H1 (cell line): ENCODE measurements around the gene MRPS27. TPM values are rescaled to one million over a fixed set of nuclear protein-coding genes. Genes with fewer than 3 reads are reported as not detected.

Source experiments
- CTCF ChIA-PET: fragments of 300-600 bp; sonication (Branson Sonifier 250); formaldehyde crosslinking; loops from one replicate; lab custom pipeline; 2021; ENCODE audit not compliant: partially characterized antibody; lab: Charles Lee
- POLR2A ChIA-PET: fragments of 300-600 bp; sonication (Branson Sonifier 250); formaldehyde crosslinking; loops from one replicate; lab custom pipeline; 2021; ENCODE audit warnings: inconsistent platforms; ENCODE audit not compliant: partially characterized antibody; lab: Charles Lee
- DNase-seq, 2 experiments: peaks; one replicate each; pipeline versions ENCODE4 v3.0.0 to v3.0.0-alpha.2; 2010 to 2022; ENCODE audit warnings: low spot score in 2 of 2, low read depth in 1 of 2, mixed read lengths in 1 of 2
- FAIRE-seq: peaks from 2 replicates; lab custom pipeline; 2011; peaks lifted over from hg19 to GRCh38; lab: Jason Lieb, UNC
- H2AFZ ChIP-seq: 2 replicates; pipeline ENCODE4 v1.8.1; 2012; ENCODE audit warnings: low read length, inconsistent platforms
- H2AK5ac ChIP-seq: 2 replicates; pipeline ENCODE4 v1.6.1; 2013; ENCODE audit warnings: low read depth, low read length
- H2BK120ac ChIP-seq: replicated peaks from 2 replicates; pipeline ENCODE3; 2013; ENCODE audit warnings: low read depth, low read length, inconsistent platforms
- H2BK12ac ChIP-seq: 2 replicates; pipeline ENCODE4 v1.6.1; 2013; ENCODE audit warnings: low read depth, low read length
- H2BK15ac ChIP-seq: 2 replicates; pipeline ENCODE4 v1.6.1; 2013; ENCODE audit warnings: low read length
- H2BK20ac ChIP-seq: 2 replicates; pipeline ENCODE4 v1.6.1; 2013; ENCODE audit warnings: low read length
- H2BK5ac ChIP-seq: 2 replicates; pipeline ENCODE4 v1.6.1; 2013; ENCODE audit warnings: low read depth, low read length
- H3K14ac ChIP-seq: 2 replicates; pipeline ENCODE4 v1.6.1; 2013; ENCODE audit warnings: inconsistent platforms; ENCODE audit not compliant: insufficient read length
- H3K18ac ChIP-seq: 2 replicates; pipeline ENCODE4 v1.6.1; 2013; ENCODE audit warnings: low read length; ENCODE audit errors: extremely low read depth
- H3K23ac ChIP-seq: 2 replicates; pipeline ENCODE4 v1.6.1; 2013; ENCODE audit warnings: inconsistent platforms; ENCODE audit not compliant: insufficient read length
- H3K23me2 ChIP-seq: 2 replicates; pipeline ENCODE4 v1.6.1; 2013; ENCODE audit warnings: low read depth, low read length
- H3K27ac ChIP-seq: 2 replicates; pipeline ENCODE4 v1.6.1; 2011; ENCODE audit warnings: low read depth, low read length, inconsistent platforms
- H3K27me3 ChIP-seq, 4 experiments: replicated peaks in 1 of 4; 1 replicate in 1 of 4; 2 replicates in 3 of 4; pipeline versions ENCODE4 v1.6.1 to v1.8.1; 2011 to 2013; ENCODE audit warnings: low read length in 3 of 4, mild to moderate bottlenecking in 3 of 4, inconsistent platforms in 2 of 4, mixed read lengths in 2 of 4, moderate library complexity in 1 of 4; ENCODE audit not compliant: control insufficient read depth in 3 of 4, insufficient read depth in 3 of 4; ENCODE audit errors: extremely low read depth in 1 of 4
- H3K36me3 ChIP-seq, 4 experiments: 2 replicates each; pipeline versions ENCODE4 v1.6.1 to v1.8.1; 2011 to 2013; ENCODE audit warnings: mild to moderate bottlenecking in 4 of 4, low read length in 3 of 4, moderate library complexity in 2 of 4, control low read depth in 1 of 4, inconsistent platforms in 1 of 4; ENCODE audit not compliant: insufficient read depth in 4 of 4, control insufficient read depth in 2 of 4
- H3K4ac ChIP-seq: replicated peaks from 2 replicates; pipeline ENCODE3; 2013; ENCODE audit warnings: low read length, low read depth, mixed read lengths, inconsistent platforms; ENCODE audit not compliant: insufficient read length
- H3K4me1 ChIP-seq, 4 experiments: replicated peaks in 1 of 4; 1 replicate in 1 of 4; 2 replicates in 3 of 4; pipeline versions ENCODE4 v1.6.1 to v1.8.1; 2011 to 2013; ENCODE audit warnings: low read length in 3 of 4, inconsistent platforms in 2 of 4, mixed read lengths in 1 of 4; ENCODE audit not compliant: insufficient read depth in 4 of 4, control insufficient read depth in 3 of 4
- H3K4me2 ChIP-seq, 2 experiments: 2 replicates each; pipeline versions ENCODE4 v1.6.1 to v1.8.1; 2011 to 2013; ENCODE audit warnings: low read depth in 2 of 2, low read length in 2 of 2, control low read depth in 1 of 2, inconsistent platforms in 1 of 2, mild to moderate bottlenecking in 1 of 2; ENCODE audit not compliant: insufficient read depth in 1 of 2
- H3K4me3 ChIP-seq, 4 experiments: fragments of 200-600, 300-600 bp in 1 of 4; sonication (generic), shearing (Covaris generic), sonication (Bioruptor Twin) in 1 of 4; 2 replicates each; pipeline versions ENCODE4 v1.5.1 to v1.8.1; 2011 to 2016; ENCODE audit warnings: low read length in 4 of 4, low read depth in 3 of 4, control low read depth in 2 of 4, inconsistent platforms in 2 of 4, mild to moderate bottlenecking in 2 of 4, mixed read lengths in 1 of 4, moderate library complexity in 1 of 4; ENCODE audit not compliant: insufficient read depth in 2 of 4; ENCODE audit errors: extremely low read depth in 1 of 4
- H3K56ac ChIP-seq: replicated peaks from 2 replicates; pipeline ENCODE3; 2013; ENCODE audit warnings: low read depth, mild to moderate bottlenecking, mixed read lengths, low read length, inconsistent platforms; ENCODE audit not compliant: insufficient read length
- H3K79me1 ChIP-seq: 2 replicates; pipeline ENCODE4 v1.6.1; 2013; ENCODE audit warnings: low read depth, low read length, control low read depth
- H3K79me2 ChIP-seq, 2 experiments: 2 replicates each; pipeline versions ENCODE4 v1.6.1 to v1.8.1; 2012 to 2013; ENCODE audit warnings: low read length in 2 of 2, mild to moderate bottlenecking in 2 of 2, inconsistent platforms in 1 of 2; ENCODE audit not compliant: insufficient read depth in 2 of 2, control insufficient read depth in 1 of 2
- H3K9ac ChIP-seq, 4 experiments: replicated peaks in 1 of 4; 1 replicate in 1 of 4; 2 replicates in 3 of 4; pipeline versions ENCODE4 v1.6.1 to v1.8.1; 2011 to 2013; ENCODE audit warnings: low read depth in 3 of 4, low read length in 3 of 4, control low read depth in 2 of 4, mild to moderate bottlenecking in 2 of 4, moderate library complexity in 2 of 4, inconsistent platforms in 1 of 4; ENCODE audit errors: extremely low read depth in 1 of 4
- H3K9me3 ChIP-seq, 2 experiments: 2 replicates each; pipeline versions ENCODE4 v1.6.1 to v1.8.1; 2012 to 2013; ENCODE audit warnings: mild to moderate bottlenecking in 2 of 2, moderate library complexity in 2 of 2, control low read depth in 1 of 2, inconsistent platforms in 1 of 2, low read depth in 1 of 2, low read length in 1 of 2, mixed read lengths in 1 of 2; ENCODE audit not compliant: insufficient read depth in 2 of 2
- H4K20me1 ChIP-seq, 2 experiments: replicated peaks in 1 of 2; 2 replicates each; pipeline versions ENCODE3 to v1.8.1; 2011 to 2013; ENCODE audit warnings: inconsistent platforms in 2 of 2, low read length in 2 of 2, mild to moderate bottlenecking in 1 of 2; ENCODE audit not compliant: insufficient read depth in 2 of 2, control insufficient read depth in 1 of 2
- H4K5ac ChIP-seq: 2 replicates; pipeline ENCODE4 v1.6.1; 2013; ENCODE audit warnings: low read length, low read depth, mixed read lengths, inconsistent platforms; ENCODE audit not compliant: insufficient read length
- H4K8ac ChIP-seq: 2 replicates; pipeline ENCODE4 v1.8.0; 2013; ENCODE audit warnings: mild to moderate bottlenecking, moderate library complexity, low read length, inconsistent platforms; ENCODE audit not compliant: insufficient read depth; ENCODE audit errors: extremely low read depth
- H4K91ac ChIP-seq: replicated peaks from 2 replicates; pipeline ENCODE3; 2013; ENCODE audit warnings: low read length, mixed read lengths, inconsistent platforms; ENCODE audit not compliant: insufficient read length
- BRCA1 ChIP-seq: IDR thresholded peaks from 2 replicates; pipeline ENCODE4 v1.6.1; 2012; ENCODE audit warnings: low read depth, low read length, improper control_type of control experiment
- CREB1 ChIP-seq: IDR thresholded peaks from 2 replicates; pipeline ENCODE4 v1.6.1; 2012; ENCODE audit warnings: inconsistent platforms
- CTBP2 ChIP-seq: IDR thresholded peaks from 2 replicates; pipeline ENCODE4 v1.7.0; 2011; ENCODE audit warnings: borderline replicate concordance, mild to moderate bottlenecking, moderate library complexity, mixed read lengths, low read length; ENCODE audit not compliant: insufficient read depth, insufficient read length
- EP300 ChIP-seq, 2 experiments: IDR thresholded peaks; 1 replicate in 1 of 2; 2 replicates in 1 of 2; pipeline ENCODE4 v1.6.1; 2011 to 2012; ENCODE audit warnings: low read depth in 2 of 2, low read length in 2 of 2, mild to moderate bottlenecking in 2 of 2, borderline replicate concordance in 1 of 2, inconsistent platforms in 1 of 2, moderate library complexity in 1 of 2
- GABPA ChIP-seq: IDR thresholded peaks from 2 replicates; pipeline ENCODE4 v1.6.1; 2011; ENCODE audit warnings: mild to moderate bottlenecking, low read length, moderate library complexity, borderline replicate concordance; ENCODE audit not compliant: insufficient read depth
- HDAC6 ChIP-seq: IDR thresholded peaks from one replicate; pipeline ENCODE4 v1.7.1; 2012; ENCODE audit warnings: low read depth, mild to moderate bottlenecking, inconsistent platforms, low read length, moderate library complexity
- RNF2 ChIP-seq: fragments of 200-900, 300-1000 bp; sonication (generic); IDR thresholded peaks from 2 replicates; pipeline ENCODE4 v1.7.1; 2016; ENCODE audit warnings: borderline replicate concordance, low read depth, mild to moderate bottlenecking, antibody characterized with exemption, low read length; ENCODE audit not compliant: poor library complexity, severe bottlenecking; ENCODE audit errors: missing control alignments
- SP1 ChIP-seq: IDR thresholded peaks from 2 replicates; pipeline ENCODE4 v1.6.1; 2011; ENCODE audit warnings: low read depth, low read length
- TAF1 ChIP-seq: IDR thresholded peaks from 2 replicates; pipeline ENCODE4 v1.6.1; 2011; ENCODE audit warnings: mild to moderate bottlenecking, low read depth, low read length
- TEAD4 ChIP-seq: IDR thresholded peaks from 2 replicates; pipeline ENCODE4 v1.6.1; 2012; ENCODE audit warnings: low read depth, low read length, inconsistent platforms, mixed read lengths
- WGBS, 2 experiments: shearing (Covaris generic) in 1 of 2; methylation state at CpG; one replicate each; pipeline versions ENCODE4 v1.1.6 to v1.1.7; 2013 to 2015; ENCODE audit warnings: low lambda C conversion rate in 2 of 2, mixed read lengths in 2 of 2, inconsistent platforms in 1 of 2, low coverage in 1 of 2, missing lambda C conversion rate in 1 of 2; ENCODE audit not compliant: insufficient replicate concordance in 2 of 2, insufficient coverage in 1 of 2, insufficient read length in 1 of 2; ENCODE audit errors: extremely low coverage in 1 of 2, missing lambda C conversion rate in 1 of 2; 5-methylcytosine and 5-hydroxymethylcytosine counted together
- polyA plus RNA-seq, 7 experiments: library from polyadenylated mRNA; depleted of rRNA in 3 of 7; stranded (reverse) in 5 of 7; unstranded in 2 of 7; fragments of >200 nt in 5 of 7; fragments of 200-250 nt in 2 of 7; gene quantifications; 1 replicate in 5 of 7; 2 replicates in 1 of 7; 4 replicates in 1 of 7; pipeline versions ENCODE4 v1.2.1 to v1.2.3, GENCODE V29; 2011 to 2013; ENCODE audit warnings: missing spikeins in 2 of 7, mixed read lengths in 2 of 7
- total RNA-seq: library from RNA; stranded (reverse); fragmentation: NEBNext Ultra II Directional; extraction: Animal tissue kit (Norgen Biotek cat#: 25700); gene quantifications from 2 replicates; pipeline ENCODE4 v1.2.1, GENCODE V29; 2021
- TF ChIP-seq, protein P1 (sequence below): IDR thresholded peaks from 2 replicates; pipeline ENCODE4 v1.6.1; 2012; ENCODE audit warnings: inconsistent platforms

The MRPS27 gene
- total and polyA plus RNA-seq, 2 of the 8 experiments (the other 6 are each of a cell fraction or from before 2014, with no cell fraction given): 93.2 to 102 TPM

DNA sequence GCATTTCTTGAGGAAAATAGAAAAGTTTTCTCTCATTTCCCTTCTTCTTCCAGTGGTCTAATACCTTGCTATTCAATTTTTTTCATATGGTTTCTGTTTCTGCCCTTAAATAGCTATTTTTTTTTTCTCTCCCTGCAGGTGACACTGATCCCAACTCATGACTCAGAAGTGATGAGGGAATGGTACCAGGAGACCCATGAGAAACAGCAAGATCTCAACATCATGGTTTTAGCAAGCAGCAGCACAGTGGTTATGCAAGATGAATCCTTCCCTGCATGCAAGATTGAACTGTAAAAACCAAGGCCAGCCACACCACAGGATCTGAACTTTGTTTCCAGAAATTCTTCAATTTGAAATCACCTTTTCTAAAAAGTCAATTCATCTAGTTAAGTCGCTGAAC is 115.1 kb downstream of the MRPS27 start:
- H3K4me2 ChIP-seq: no peak overlapping the region
- H4K20me1 ChIP-seq: peaks cover 0 to 5% of the 10 kb centered on the region in 2 experiments
- H3K4ac ChIP-seq: no peak overlapping the region
- H4K5ac ChIP-seq: no peak overlapping the region
- no peak overlapping the region for H3K14ac ChIP-seq
- H4K8ac ChIP-seq: no peak overlapping the region
- H3K27me3 ChIP-seq: no peaks in the 10 kb centered on the region
- no peak overlapping the region for H2BK12ac ChIP-seq
- no peak overlapping the region for H2AFZ ChIP-seq
- no peak for FAIRE-seq
- no peak overlapping the region for H3K4me3 ChIP-seq
- no peak overlapping the region for H2BK20ac ChIP-seq
- 89% methylated on average over 1 of the region's 1 CpG; no CpG with 5 or more reads in 1 of the 2 experiments for WGBS, 2 experiments
- no peak overlapping the region for H3K18ac ChIP-seq
- no peak overlapping the region for H2BK120ac ChIP-seq
- H3K56ac ChIP-seq: no peak overlapping the region
- POLR2A ChIA-PET: no interaction called here
- H2BK5ac ChIP-seq: no peak overlapping the region
- no peaks in the 10 kb centered on the region for H3K79me2 ChIP-seq
- H3K23ac ChIP-seq: no peak overlapping the region
- H3K9me3 ChIP-seq: no peaks in the 10 kb centered on the region
- no peak overlapping the region for H2AK5ac ChIP-seq
- no peaks in the 10 kb centered on the region for H3K79me1 ChIP-seq
- H2BK15ac ChIP-seq: no peak overlapping the region
- no peak overlapping the region for H3K27ac ChIP-seq
- peaks cover 0 to 7% (median 4%) of the 10 kb centered on the region in 4 experiments; a peak in 6 of 7 replicates for H3K4me1 ChIP-seq
- no peak overlapping the region for H3K9ac ChIP-seq
- no peak for TF ChIP-seq HDAC6
- no peak for TF ChIP-seq CREB1
- TF ChIP-seq TAF1: no peak
- no peak for TF ChIP-seq BRCA1
- TF ChIP-seq RNF2: no peak
- TF ChIP-seq, protein P1, sequence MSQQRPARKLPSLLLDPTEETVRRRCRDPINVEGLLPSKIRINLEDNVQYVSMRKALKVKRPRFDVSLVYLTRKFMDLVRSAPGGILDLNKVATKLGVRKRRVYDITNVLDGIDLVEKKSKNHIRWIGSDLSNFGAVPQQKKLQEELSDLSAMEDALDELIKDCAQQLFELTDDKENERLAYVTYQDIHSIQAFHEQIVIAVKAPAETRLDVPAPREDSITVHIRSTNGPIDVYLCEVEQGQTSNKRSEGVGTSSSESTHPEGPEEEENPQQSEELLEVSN: no peak
- TF ChIP-seq GABPA: no peak
- TF ChIP-seq CTBP2: no peak
- TF ChIP-seq EP300 (IDR thresholded peaks at IDR 0.05; ENCODE audit: borderline replicate concordance in 1 of 2, low read depth in 2 of 2, low read length in 2 of 2): no peak
- TF ChIP-seq TEAD4: no peak
- TF ChIP-seq SP1: no peak
- TF ChIP-seq, all 59 proteins: peak for 0
- CTCF ChIA-PET: no interaction called here
- no peak for DNase-seq
- Histone ChIP-seq H3K36me3 (peaks cover 6 to 56% (median 26%) of the 10 kb centered on the region in 4 experiments), H3K23me2 (no peaks in the 10 kb centered on the region), H4K91ac (no peak overlapping the region)
